Fibroblast of villous mesenchyme (primary cell): ENCODE measurements around the gene FARP2. TPM values are rescaled to one million over a fixed set of nuclear protein-coding genes. Genes with fewer than 3 reads are reported as not detected.

Experiments
- DNase-seq: peaks from one replicate; pipeline ENCODE4 v3.0.0-alpha.2; 2010; ENCODE audit warnings: low read depth
- H3K4me3 ChIP-seq: 2 replicates; pipeline ENCODE4 v1.5.1; 2011; ENCODE audit warnings: low read depth, mild to moderate bottlenecking, low read length
- CTCF ChIP-seq: IDR thresholded peaks from 2 replicates; pipeline ENCODE4 v1.5.1; 2012; ENCODE audit warnings: low read depth, mild to moderate bottlenecking, low read length; ENCODE audit not compliant: insufficient read depth
- total RNA-seq: library from RNA; depleted of rRNA; stranded (reverse); fragments of >200 nt; gene quantifications from 2 replicates; pipeline ENCODE4 v1.2.3, GENCODE V29; 2012

The FARP2 gene
- total RNA-seq, 1 donor = 37.6 TPM

DNA sequence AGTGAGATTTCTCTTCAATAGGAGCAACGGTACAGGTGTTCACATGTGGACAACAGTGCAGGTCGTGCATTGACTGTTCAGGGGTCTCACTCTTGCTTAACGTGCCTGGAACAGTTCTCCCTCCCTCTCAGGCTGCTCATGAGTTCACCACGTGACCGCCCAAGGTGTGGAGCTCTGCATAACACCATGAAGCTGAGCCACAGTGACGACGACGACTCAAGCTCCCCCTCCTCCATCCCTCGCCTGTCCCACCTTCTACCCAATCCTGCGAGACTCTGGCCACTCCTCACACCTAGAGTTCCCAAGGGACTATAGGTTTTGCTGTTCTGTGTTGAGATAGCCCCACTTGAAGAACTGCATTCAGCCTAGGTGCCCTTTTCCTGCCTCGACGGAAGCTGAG is 109.5 kb downstream of the FARP2 start:
- H3K4me3 ChIP-seq = no peak overlapping the region
- TF ChIP-seq CTCF = no peak
- DNase-seq = no peak

DNA sequence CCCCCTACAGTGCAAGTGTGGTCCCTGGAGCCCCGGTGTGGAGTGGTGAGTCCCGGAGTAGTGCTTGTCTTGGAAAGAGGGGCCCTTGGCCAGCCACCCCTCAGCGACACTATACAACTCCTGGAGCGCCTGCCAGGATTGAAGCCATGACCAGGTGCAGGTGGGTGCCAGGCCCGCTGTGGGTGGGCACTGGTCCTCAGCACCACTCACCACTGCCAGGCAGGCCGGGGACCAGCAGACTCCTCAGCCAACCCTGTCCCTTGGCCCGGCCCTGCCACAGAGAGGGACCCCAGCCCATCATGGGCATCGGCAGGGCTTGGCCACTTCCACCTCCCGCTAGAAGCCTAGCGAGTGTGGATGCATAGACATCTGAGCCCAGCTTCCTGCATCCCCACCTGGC is 110.1 kb downstream of the FARP2 start:
- TF ChIP-seq CTCF = no peak
- DNase-seq = no peak
- no peak overlapping the region for H3K4me3 ChIP-seq

GRCh38 chr2:241467777-241468475 is 111.8 kb downstream of the FARP2 start:
- no peak overlapping the region for H3K4me3 ChIP-seq
- no peak for DNase-seq
- no peak for TF ChIP-seq CTCF

DNA sequence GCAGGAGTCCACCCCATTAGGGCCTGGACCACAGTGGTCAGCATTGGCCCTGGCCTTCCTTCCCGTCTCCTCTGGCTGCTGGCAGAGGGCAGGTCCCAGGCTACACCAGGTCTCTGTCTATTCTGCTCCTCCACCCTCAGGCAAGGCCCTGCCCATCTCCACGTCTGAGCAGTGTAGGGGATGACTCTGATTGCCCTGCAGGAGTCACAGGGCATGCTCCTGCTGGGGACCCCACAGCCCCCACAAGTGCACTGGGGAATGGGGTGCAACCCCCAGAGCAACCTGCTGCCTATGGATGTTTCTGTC is 112.3 kb downstream of the FARP2 start:
- TF ChIP-seq CTCF = no peak

DNA sequence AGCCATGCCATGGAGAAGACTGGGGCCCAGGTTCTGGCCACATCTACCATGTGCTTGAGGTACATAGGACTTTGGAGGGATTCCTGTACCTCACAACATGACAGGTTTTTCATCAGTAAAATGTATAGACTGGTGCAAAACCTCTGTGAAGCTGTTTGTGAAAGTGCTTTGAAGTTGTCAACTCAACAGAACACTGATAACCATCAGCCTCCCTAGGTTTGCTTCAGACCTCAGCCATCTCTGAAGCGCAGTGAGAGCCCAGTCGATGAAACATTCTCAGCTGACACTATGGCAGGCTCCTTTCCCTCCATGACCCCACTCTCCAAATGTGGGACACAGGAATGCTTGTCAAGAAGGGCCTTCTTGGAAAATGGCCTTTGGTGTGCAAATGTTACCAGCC is 113.7 kb downstream of the FARP2 start:
- no peak for TF ChIP-seq CTCF
- no peak overlapping the region for H3K4me3 ChIP-seq
- no peak for DNase-seq

More for the DNA sequence above, 112.3 kb downstream of the FARP2 start:
- DNase-seq = no peak
- H3K4me3 ChIP-seq = no peak overlapping the region

DNA sequence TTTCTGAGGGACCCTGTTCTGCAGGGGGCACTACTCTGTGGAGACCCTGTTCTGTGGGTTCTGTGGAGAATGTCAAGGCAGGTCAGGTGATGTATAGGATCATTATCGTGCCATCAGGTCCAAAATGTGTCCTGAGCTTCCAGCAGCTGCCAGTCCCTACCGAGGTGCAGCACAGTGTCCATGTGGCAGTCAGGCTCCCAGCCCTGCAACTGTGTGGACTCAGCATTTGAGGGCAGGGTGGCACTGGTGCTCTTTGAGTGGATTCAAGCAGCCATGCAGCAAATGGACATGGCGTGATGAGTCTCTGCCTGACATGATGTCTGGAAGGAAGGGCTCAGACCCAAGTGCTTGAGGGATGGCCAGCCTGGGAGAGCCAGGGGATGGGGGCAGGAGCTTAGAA is 117.3 kb downstream of the FARP2 start:
- no peak overlapping the region for H3K4me3 ChIP-seq
- DNase-seq = no peak

More for the DNA sequence above, 117.3 kb downstream of the FARP2 start:
- no peak for TF ChIP-seq CTCF
